GM18505 (cell line): ENCODE data around the gene RIN1.
"Not testable (repeated sequence)": the region's sequence is repeated elsewhere in the genome, so short reads cannot be mapped to it uniquely, and the experiment has no call there.

ENCODE experiments used
- ATAC-seq: cut with Tn5 transposase; IDR thresholded peaks from one replicate; pipeline ENCODE4 v1.9.1; 2021; ENCODE audit not compliant: unreplicated experiment
- POLR2A ChIP-seq: IDR thresholded peaks from 4 replicates; pipeline ENCODE4 v1.6.1; 2011; ENCODE audit warnings: borderline replicate concordance; ENCODE audit not compliant: insufficient read depth, insufficient read length; ENCODE audit errors: extremely low read depth

The RIN1 gene

GRCh38 chr11:66314561-66315497 is 21.4 kb downstream of the RIN1 start:
- ATAC-seq, result no peak
- TF ChIP-seq POLR2A, result no peak

GRCh38 chr11:66314186-66314501 is 22.1 kb downstream of the RIN1 start:
- no peak for ATAC-seq
- TF ChIP-seq POLR2A, result no peak

- no peak for ATAC-seq
- TF ChIP-seq POLR2A, result no peak
Observed at GRCh38 chr11:66313321-66314185, 22.7 kb downstream of the RIN1 start.

- ATAC-seq, result peak; percentile 43
- no peak for TF ChIP-seq POLR2A
Observed at GRCh38 chr11:66312549-66313320, 23.5 kb downstream of the RIN1 start.

- TF ChIP-seq POLR2A, result no peak
- peak; percentile 69 for ATAC-seq
Observed at GRCh38 chr11:66311965-66312548, 24.2 kb downstream of the RIN1 start.

- no peak for ATAC-seq
- no peak for TF ChIP-seq POLR2A
Observed at GRCh38 chr11:66311470-66311964, 24.7 kb downstream of the RIN1 start.

- ATAC-seq, result not testable (repeated sequence)
Observed at GRCh38 chr11:66310803-66311440, 25.3 kb downstream of the RIN1 start.

GRCh38 chr11:66310324-66310723 is 25.9 kb downstream of the RIN1 start:
- TF ChIP-seq POLR2A, result no peak
- no peak for ATAC-seq

- ATAC-seq, result no peak
- no peak for TF ChIP-seq POLR2A
Observed at GRCh38 chr11:66309475-66309874, 26.8 kb downstream of the RIN1 start.

- ATAC-seq, result no peak
- no peak for TF ChIP-seq POLR2A
Observed at GRCh38 chr11:66302656-66303055, 33.6 kb downstream of the RIN1 start.

- no peak for TF ChIP-seq POLR2A
- ATAC-seq, result no peak
Observed at GRCh38 chr11:66299186-66299585, 37.0 kb downstream of the RIN1 start.

- ATAC-seq, result no peak
- TF ChIP-seq POLR2A, result no peak
Observed at GRCh38 chr11:66297610-66298009, 38.6 kb downstream of the RIN1 start.
